HG02938 (cell line): ENCODE measurements around the gene CCL5.
"Not testable (repeated sequence)": the region's sequence is repeated elsewhere in the genome, so short reads cannot be mapped to it uniquely, and the experiment has no call there.

Experiments used
- ATAC-seq: cut with Tn5 transposase; IDR thresholded peaks from one replicate; pipeline ENCODE4 v1.9.1; 2021; ENCODE audit warnings: mild to moderate bottlenecking, moderate library complexity; ENCODE audit not compliant: unreplicated experiment

CCL5 gene

DNA sequence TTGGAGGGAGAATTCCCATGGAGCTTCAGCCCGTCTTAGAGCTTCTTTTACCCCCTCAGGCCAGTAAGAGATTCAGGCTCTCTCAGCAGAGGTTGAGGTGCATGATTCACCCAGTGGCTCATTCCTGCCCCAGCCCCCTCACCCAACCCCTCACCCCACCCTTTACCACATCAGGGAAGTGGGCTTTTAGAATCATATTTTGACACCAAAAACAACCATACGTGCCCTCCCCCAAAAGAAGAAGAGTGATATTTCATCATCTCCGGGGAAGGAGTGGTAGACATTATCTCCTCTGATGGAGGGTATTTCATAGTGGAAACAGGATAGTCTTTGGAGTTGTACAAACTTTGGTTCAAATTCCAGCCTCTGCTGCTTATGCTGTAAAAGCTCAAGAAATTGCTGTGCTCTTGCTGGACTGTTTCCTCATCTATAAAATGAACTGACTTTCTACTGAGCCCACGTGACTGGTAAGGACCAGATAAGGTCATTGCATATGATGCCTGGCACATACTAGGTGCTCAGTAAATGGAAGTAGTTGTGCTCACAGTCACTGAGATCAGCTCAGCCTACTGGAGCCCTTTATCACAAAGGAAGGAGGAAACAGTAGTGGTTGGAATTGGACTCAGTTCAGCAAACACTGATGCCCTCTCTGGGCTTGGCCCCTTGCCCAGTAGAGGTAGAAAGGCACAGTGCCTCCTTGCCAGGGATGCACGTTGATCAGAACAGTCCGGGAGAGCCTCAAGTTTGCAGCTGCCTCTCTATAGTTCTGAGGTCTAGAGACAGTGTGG is 18.3 kb upstream of the CCL5 start:
- ATAC-seq = no peak

DNA sequence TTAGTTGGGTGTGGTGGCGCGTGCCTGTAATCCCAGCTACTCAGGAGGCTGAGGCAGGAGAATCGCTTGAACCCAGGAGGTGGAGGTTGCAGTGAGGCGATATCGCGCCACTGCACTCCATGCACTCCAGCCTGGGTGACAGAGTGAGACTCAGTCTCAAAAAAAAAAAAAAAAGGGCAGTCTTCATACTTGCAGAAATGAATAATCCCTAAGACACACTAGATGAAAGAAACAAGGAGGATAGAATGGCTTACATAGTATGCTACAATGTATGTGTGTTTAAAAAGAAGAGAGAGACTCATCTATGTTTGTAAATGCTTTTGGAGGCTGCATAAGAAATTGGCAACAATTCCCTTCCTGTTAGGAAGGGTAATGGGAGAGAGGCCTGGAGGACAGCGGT is 17.6 kb upstream of the CCL5 start:
- not testable (repeated sequence) for ATAC-seq

DNA sequence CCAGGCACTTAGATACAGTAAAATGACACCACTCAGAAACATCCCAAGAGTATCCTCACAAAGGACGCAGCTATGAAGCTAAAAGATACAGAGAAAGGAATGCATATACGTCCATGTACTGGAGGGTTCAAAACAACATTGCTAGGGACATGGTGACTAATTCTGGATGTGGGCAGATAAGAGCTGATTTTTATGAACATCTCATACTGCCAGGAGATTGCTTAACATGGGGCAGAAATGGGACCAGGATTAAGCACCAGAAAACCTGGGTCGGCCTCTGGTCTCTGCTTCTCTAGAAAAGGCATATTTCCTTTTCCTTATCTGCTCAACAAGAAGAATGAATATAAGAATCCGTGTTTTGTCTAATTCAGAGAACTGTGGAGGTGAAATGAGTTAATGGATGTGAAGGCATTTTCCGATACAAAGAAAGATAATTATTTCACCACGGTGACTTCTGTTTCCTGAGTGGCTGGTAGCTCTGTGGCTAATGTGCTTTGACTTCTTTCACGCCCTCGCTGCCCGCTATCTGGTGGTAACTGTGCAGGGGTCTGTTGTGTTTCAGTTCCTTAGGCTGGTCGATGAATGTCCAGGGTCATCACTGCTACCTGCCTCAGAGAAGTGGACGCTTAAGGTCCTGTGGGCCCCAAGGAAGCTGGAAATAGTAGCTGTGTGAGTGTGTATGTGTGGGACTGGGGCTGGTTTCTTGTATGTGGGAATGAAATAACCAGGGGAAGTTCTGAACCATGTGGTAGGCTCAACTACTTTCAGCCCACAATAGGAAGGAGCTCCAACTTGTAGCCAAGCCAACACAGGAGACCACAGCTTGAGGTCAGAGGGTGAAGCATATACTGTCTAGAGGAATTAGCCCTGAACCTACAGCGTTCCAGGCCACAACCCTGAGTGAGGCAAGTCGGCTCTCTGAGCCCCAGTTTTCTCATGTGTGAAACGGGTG is 15.8 kb upstream of the CCL5 start:
- no peak for ATAC-seq

DNA sequence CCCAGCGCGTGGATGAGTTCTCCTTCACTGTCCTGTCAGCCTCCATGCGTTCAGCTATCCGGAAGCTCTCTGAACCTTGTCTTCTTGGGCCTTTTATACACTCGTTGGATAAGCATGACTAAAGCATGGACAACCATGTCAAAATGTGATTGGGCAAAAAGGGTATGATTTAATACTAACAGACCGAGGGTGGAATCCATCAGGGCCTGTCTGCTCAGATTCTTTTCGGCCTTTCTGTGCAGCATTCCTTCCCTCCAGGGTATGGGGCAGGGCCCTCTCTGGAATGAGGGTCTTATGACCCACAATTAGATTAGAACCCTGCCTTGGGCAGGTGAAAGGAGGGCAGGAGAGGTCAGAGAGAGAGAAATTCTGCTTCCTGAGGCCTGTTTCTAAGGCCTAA is 14.0 kb upstream of the CCL5 start:
- no peak for ATAC-seq

DNA sequence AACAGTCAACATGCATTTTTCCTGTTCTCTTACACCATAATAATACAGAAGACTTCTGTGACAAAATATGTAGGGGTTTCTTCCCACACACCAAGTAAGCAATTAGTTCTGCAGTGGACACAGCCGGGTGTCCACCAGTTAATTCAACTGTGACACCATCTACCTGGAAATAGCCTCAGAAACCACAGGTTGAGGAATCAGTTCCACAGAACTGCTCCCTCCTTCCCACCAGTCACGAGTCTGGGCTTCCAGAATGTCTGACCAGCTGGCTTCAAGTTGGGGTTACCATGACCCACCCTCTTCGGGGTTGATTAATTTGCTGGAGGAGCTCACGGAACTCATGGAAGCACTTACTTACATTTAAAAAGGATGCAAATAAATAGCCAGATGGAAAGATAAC is 13.6 kb upstream of the CCL5 start:
- ATAC-seq = no peak

DNA sequence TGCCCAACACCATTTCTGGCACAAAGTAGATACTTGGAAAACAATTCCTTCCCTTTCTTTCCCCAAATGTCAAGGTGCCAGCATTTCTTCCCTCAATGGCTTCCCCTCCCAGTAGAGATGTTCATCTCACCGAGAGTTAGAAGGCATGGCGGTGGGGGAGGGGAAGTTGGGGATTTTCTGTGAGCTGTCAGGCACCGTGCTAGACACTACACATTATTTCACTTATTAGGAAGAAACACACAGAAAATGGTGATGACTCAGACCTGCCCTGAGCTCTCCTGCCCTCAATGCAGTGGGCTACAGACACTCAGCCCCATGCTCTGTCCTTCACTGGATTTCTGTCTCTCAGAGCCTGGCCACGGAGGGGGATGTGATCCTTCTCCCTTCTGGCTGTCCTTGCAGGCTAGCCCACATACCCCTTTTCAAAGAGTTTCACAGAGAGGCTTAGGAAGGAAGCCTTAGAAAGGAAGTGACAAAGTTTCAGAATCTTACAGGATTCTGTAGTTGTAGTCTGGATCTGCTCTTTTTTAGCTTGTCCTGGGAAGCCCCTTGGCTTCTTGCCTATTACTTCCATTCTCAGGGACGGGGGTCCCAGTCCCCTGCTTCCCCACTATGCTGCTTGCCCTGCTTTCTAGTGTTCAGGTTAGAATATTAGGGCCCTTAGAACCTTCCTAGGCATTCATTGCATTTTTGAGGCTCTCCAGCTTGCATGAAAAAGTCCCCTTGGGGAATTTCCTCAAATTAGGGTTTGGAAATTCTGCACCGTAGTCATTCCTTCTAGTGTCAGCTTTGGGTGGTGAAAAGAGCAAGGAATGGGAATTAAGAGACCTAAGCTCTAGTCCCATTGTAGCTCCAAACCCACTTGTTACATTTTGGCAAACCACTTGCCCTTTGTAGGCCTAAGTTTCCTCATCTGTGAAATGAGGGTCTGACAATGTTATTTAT is 12.2 kb upstream of the CCL5 start:
- no peak for ATAC-seq

DNA sequence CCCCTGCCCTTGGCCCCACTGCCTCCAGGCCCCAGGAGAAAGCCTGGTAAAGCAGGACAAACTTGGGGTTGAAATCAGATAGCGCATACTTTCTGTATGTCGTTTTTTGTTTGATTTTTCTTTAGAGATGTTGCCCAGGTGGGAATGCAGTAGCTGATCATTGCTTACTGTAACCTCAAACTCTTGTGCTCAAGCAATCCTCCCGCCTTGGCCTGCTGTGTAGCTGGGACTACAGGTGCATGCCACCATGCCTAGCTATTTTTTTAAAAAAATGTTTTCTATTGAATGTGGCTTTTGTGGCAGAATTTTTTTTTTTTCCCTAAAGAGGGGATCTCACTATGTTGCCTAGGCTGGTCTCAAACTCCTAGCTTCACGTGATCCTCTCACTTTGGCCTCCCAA is 11.1 kb upstream of the CCL5 start:
- ATAC-seq = no peak

DNA sequence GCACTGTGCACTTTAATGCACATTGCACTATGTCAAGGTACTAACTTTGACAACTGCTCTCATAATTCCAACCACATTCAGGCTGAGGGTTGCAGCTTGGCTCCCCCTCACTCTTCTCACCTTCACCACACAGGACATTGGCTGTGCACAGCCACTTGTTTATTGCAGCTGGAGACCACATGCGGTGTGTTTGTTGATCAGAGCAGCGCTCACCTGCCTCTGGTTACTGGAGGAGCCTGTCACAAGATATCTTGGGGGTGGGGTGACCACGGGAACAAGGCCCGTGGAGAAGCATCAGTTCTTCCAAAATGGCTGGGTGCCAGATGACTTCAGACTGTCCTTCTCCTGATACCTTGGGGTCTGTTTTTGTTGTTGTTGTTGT is 10.6 kb upstream of the CCL5 start:
- ATAC-seq = no peak

DNA sequence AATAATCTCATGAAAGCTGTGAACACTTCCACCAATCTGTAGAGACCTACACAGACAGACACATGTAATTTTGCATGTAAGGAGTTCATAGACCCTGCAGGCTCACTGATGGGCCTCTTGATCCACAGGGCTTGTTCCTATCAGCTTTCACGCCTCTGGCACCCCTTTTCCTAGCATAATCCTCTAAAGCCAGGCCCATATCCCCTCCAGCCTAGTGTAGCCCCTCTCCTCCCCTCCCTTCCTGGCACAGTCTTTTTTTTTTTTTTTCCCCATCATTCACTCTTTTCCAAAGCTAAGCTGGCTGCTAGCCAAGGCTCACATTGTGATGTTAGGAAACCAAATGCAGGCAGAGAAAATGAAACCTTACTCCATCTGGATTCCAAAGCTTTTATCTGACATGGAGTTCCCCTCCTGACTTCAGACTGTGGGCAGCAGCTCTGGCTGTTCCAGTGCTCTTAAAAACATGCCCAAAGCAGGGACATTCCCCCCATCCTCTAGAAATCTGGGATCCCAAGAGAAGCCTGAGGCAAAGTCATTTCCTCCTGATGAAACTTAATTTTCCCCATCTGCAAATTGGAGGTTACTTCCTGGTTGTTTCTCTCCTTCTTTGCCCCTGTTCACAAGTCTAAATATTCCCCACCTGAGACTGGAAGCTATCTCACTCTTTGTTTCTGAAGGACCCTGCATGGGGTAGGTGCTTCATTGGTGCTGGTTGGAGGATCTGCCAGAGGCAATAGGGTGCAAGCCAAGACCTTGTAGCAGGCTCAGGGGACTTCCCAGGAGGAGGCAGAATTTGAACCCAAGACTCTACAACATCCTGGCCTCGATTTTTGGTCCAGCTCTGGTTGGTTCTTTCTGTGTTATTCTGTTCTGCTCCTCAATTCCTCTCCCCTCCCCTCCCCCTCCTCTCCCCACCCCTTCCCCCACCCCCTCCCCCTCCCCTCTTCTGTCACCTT is 9.9 kb upstream of the CCL5 start:
- ATAC-seq = no peak

DNA sequence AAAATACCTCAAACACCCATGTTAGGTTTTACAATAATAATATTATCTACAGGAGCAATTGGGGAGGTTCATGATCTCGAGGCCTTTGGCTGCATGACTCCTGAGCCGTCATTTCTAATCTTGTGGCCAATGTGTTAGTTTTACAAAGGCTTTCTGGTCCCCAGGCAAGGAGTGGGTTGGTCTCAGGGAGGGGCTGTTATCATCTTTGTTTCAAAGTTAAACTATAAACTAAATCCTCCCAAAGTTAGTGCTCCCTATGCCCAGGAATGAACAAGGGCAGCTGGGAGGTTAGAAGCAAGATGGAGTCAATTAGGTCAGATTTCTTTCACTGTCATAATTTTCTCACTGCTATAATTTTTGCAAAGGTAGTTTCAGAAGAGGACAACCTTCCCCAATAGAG is 9.1 kb upstream of the CCL5 start:
- no peak for ATAC-seq

DNA sequence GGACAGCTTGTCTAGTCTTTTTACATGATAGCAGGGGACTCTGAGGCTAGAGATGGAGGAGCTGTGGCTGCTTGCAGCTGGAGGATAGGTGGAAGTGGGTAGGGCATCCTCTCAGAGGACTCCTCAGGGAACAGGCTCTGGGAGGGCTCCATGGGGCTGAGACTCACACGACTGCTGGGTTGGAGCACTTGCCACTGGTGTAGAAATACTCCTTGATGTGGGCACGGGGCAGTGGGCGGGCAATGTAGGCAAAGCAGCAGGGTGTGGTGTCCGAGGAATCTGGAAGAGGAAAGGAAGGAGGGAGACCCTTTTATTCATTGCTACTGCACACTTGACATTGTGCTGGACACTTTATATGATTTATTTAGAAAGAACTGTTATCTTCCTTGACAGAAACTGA is 1.8 kb downstream of the CCL5 start:
- ATAC-seq = no peak

DNA sequence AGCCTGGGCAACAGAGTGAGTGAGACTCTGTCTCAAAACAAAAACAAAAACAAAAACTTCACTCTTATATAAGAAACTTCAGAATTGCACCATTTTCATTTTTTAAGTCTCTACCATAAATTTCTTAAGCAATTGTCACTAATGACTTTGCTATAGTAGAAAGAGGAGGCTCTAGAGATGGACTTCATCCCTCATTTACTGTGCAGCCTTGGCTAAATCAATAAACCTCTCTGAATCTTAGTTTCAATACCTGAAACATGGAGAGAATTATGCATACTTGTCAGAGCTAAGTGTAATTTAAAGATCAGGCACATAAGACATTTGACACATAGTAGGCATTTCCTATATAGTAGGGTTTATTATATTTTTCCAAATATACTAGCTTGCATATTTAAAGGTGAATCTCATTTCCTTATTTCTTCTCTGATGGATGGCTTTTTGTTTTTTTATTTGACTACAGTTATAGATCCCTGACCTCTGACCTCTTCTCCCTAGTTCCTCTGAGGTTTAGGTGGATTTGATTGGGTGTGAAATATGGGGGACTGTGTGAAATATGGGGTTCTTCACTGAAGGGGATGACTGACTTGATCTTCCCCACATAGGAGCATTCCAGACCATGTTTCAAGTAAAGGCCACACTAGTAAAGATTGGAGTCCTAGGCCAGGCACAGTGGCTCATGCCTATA is 2.7 kb downstream of the CCL5 start:
- ATAC-seq = no peak

DNA sequence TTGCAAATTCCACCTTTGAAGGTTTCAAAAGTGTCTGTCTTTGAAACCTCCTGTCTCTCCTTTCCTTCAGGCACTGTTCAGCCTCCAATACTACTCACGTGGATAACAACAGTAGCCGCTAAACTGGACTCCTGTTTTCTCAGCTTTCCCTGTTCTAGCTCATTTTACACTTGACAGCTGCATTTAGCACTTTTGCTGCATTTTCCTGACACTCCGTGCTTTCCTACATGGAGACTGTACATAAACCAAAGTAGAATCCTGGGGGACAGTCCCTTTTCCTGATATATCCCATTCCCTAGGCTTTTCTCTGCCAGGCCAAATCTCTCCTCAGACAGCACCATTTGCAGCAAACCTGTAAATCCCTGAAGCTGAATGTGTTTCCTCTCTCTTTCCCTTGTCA is 3.6 kb downstream of the CCL5 start:
- ATAC-seq = no peak

DNA sequence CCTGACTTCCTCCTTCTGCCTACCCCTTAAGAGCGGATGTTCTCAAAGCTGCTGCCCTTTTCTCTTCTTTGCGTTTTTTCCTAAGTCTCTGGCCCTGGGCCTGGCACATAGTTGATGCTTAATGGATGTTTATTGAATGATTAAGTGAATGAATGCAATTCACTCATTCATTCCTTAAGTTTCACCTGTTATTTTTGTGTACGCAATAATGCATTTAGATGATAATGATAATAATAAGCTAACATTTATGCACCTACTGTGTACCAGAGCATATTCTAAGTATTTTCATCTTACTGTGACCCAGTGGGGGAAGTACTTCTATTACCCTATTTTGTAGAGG is 4.4 kb downstream of the CCL5 start:
- no peak for ATAC-seq

DNA sequence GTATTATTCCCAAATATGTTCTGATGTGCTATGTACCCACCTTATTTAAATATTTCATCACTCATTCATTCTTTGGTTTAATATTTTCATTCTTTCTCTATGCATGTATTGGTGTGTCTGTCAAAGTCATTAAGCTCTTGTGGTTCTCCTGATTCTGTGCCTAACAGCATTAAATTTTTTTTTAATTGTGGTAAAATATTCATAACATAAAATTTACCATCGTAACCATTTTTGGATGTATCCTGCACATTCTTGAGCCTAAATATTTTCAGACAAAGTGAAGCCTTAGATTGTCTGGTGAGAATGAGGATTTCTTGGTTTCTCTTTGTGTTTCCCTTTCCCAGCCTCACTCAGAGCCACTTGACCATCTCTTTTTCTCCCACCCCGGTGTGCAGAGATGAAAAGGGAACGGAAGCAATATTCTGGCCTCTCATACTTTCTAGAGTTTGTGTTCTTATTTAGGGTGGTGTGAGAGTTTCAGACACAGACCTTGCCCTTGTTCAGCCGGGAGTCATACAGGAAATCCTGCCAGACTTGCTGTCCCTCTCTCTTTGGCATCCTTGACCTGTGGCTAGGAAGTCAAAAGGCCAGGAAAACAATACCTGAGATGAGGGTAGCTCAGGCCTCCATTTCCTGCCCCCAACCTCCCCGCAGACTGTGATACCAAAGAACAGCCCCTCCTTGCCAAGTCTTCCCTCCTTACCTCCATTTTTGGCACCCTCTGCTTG is 4.9 kb downstream of the CCL5 start:
- no peak for ATAC-seq

DNA sequence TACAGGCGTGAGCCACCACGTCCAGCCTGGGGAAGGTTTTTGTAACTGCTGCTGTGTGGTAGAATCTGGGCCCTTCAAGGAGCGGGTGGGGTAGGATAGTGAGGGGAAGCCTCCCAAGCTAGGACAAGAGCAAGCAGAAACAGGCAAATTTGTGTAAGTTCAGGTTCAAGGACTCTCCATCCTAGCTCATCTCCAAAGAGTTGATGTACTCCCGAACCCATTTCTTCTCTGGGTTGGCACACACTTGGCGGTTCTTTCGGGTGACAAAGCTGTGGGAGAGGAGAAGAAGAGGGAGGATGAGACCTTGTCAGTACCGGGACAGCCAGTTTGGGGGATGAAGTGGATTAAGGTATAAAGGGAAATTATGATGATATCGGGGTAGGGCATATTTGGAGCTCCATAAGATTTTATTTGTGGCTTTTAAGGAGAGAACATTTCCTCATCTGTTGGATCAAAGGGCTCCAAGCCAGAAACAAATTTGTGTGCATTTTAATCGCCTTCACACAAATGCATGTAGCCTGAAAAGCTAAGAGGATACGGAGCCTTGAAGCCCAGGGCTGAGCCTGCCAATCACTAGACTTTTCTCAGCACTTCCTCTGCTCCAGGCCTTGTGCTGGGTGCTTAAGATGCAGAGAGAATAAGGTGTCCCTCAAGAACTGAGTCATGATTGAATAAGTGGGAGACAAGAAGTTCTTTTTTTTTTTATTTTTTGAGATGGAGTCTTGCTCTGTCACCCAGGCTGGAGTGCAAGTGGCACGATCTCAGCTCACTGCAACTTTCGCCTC is 7.8 kb downstream of the CCL5 start:
- ATAC-seq = no peak

DNA sequence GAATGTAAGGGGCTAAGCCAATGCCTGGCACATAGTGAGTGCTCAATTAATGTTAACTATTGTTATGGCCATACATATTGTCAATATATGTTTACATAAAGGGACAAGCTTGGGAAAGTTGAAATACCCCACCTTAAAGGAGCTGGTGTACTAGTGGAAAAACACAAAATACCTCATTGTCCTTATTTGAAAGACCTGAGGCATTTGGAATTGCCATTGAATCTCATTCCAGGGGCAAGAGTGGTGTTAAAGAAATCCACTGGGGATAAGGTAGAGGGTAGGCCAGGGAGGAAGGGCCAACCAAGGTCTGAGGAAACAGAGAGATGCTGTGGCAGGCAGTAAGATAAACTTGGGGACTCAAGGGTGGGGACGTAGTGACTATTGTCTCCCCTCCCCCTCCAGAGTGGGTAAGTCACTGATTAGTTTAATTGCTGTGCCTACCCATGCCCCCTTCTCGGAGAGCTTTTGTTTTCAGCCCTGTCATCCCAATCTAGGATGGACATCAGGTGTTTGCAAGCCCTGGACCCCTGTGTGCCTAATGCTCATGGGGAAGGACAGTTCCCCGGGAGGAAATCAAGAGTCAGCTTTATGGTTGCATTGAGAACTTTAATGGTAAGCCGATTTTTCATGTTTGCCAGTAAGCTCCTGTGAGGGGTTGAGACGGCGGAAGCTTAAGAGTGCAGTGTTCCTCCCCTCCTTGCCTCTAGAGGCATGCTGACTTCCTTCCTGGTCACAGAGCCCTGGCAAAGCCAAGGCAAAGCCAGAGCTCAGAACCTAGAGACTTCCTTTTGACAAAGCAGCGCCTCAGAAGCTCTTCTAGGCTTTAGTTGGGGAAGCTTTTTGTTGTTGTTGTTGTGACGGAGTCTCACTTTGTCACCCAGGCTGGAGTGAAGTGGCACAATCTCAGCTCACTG is 9.0 kb downstream of the CCL5 start:
- no peak for ATAC-seq
